ENCODE data around the gene GMDS.

Gene GMDS

DNA sequence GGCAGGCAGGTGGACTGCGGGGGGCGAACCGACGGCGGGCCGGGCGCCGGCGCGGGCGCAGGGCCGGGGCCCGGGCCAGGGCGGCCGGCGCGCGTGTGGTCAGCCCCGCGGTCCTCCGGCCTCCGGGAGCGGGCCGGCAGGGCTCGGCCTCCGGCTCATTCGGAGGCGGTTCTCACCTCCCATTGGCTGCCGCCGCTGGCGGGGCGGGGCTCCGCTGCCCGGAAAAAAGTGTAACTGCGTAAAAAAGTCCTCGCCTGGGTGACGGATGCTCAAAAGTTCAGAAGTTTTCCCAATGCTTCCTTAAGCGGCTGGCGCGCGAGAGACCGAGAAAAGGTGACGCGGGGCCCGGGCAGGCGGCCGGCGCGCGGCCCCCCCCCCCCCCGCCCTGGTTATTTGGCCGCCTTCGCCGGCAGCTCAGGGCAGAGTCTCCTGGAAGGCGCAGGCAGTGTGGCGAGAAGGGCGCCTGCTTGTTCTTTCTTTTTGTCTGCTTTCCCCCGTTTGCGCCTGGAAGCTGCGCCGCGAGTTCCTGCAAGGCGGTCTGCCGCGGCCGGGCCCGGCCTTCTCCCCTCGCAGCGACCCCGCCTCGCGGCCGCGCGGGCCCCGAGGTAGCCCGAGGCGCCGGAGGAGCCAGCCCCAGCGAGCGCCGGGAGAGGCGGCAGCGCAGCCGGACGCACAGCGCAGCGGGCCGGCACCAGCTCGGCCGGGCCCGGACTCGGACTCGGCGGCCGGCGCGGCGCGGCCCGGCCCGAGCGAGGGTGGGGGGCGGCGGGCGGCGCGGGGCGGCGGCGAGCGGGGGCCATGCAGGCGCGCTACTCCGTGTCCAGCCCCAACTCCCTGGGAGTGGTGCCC is 635.5 kb downstream of the GMDS start, which contains the start of gene FOXC1:
Gene FOXC1, plus strand, starts transcription at position 268 of the 849 bp plus-strand sequence. Its CDS starts 531 bp downstream, at position 799.
- peak; percentile 18 to 27 for DNase-seq (ENCODE audit: low read depth in 1 of 2, low spot score in 1 of 2)

- DNase-seq (ENCODE audit: low read depth in 1 of 2, low spot score in 1 of 2) = no peak
Observed at GRCh38 chr6:1609041-1609647, 636.3 kb downstream of the GMDS start.

- DNase-seq (ENCODE audit: low read depth in 1 of 2, low spot score in 1 of 2) = no peak
Observed at GRCh38 chr6:1608222-1609040, 637.0 kb downstream of the GMDS start.

- no peak for DNase-seq (ENCODE audit: low read depth in 1 of 2, low spot score in 1 of 2)
Observed at GRCh38 chr6:1607516-1608221, 637.7 kb downstream of the GMDS start.

GRCh38 chr6:1606780-1607515 is 638.5 kb downstream of the GMDS start:
- no peak for DNase-seq (ENCODE audit: low read depth in 1 of 2, low spot score in 1 of 2)

- DNase-seq (ENCODE audit: low read depth in 1 of 2, low spot score in 1 of 2) = no peak
Observed at GRCh38 chr6:1605893-1606779, 639.3 kb downstream of the GMDS start.

DNA sequence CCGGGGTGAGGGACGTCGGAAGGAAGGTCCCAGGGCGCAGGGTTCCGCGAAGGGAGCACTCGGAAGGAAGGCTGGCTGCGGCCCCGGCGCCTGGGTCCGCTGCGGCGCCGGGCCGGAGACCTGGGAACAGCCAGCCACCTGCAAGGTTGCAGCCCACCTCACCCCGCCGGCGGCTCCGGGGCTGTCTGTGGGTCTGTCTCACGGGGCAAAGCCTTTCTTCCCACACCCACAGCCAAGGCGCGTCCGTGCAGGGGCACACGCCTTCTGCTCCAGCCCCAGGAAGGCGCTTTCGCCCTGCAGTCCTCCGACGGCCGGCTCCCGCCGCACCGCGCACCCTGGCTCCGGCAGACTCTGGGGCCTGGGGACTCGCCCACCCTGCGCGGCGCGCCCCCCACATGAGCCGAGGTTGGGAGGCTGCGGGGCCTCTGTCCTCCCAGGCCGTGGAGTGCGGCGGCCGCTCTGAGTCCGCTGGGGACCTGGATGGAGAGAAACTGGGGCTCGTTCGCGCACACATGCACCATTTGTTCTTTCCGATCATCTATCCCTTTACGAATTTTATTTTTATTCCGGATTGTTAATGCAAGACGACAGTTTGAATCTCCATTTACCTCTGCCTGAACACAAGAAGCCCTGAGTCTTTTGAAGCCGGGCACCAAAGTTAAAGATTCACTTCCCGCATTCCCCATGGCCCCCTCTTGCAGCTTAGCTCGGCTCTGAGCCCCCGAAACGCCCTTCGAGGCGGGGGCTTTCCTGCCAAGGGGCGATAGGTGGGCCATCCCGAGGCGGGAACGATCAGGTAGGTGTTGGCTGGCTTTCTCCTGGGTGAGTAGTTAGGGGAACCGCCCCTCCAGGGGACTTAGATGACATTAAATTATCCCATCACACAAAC is 640.2 kb downstream of the GMDS start:
- DNase-seq (ENCODE audit: low read depth in 1 of 2, low spot score in 1 of 2) = no peak

DNA sequence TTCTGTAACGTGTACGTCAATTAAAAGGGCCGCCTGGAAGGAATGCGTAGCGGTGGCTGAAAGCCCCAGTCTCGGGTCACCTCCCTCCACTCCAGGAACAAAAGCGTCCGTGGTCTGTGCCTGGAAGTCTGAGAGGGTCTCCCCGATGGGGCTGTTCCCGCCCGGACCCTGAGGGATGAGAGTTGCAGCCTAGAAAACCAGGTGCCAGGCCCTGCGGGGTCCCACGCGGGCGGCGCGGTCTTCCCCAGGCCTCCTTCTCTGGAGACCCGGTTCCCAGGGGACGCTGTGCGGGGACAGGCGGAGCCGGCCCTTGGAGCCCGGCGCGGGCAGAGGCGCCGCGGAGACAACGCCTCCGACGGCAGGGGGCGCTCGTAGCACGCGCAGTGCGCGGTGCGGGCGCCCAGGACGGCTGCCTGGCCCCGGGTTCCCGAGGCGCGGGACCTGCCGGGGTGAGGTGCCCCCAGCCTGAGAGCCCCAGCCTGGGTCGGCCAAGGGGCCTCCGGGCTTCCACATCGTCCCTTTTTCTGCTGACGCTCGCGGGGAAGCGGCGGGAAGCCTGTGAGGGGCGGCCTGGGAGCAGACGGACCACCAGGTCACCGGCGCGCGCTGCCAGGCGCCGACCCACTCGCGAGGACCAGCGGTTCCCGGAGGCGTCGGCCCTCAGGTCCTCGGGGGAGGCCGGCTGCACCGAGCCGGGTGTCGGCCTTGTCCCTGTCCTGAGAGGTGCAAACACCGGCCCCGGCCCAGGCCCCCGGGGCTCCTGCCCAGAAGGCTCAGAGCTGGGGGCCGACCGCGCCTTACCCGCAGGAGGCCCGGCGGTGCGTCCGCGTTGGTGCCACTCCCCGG is 641.0 kb downstream of the GMDS start:
- DNase-seq (ENCODE audit: low read depth in 1 of 2, low spot score in 1 of 2) = peak; percentile 49 to 58

GRCh38 chr6:1603708-1604107 is 641.7 kb downstream of the GMDS start:
- no peak for DNase-seq (ENCODE audit: low read depth in 1 of 2, low spot score in 1 of 2)

GRCh38 chr6:1602049-1602713 is 643.2 kb downstream of the GMDS start:
- no peak for DNase-seq (ENCODE audit: low read depth in 1 of 2, low spot score in 1 of 2)

DNA sequence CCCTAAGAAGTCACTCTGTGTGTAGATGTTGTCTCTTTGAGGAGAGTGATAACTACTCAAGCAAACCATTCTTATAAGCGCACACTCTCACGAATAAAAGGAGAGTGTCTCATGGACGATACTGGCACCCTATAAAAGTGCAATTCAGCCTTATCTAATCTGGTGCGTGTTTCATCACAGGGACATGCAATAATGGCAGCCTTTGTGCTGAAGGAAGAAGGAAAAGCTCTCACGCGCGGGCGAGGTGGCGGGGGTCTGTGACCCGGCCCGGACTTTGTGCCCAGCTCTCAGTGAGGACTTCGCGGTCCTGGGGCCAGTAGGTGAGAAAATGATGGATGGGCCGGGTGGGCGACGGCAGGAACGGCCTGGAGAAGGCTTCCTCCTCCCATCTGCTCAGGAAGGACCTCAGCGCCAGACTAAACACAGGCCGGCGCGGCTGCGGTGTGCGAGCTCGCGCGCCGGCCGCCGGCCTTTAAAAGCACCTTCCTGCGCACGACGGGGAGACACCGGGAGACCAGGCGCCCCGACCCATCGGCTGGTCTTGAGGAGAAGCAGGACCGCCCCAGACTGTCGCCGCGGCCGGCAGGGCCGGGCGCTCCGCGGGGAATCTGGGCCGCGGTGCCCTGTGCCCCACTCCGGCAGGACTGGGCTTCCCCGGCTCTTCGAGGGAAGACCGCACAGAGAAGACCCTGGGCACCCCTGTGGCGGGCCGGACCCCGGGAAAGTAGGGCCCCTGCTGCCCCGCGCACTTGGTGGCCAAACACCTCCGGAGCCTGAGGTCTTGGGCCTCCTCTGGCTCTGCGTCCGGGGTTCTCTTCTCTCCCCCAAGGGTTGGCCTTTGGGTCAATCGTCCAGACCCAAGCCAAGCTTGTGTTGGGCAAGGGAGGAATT is 644.0 kb downstream of the GMDS start:
- DNase-seq (ENCODE audit: low read depth in 1 of 2, low spot score in 1 of 2) = no peak

GRCh38 chr6:1600764-1601157 is 644.6 kb downstream of the GMDS start:
- DNase-seq (ENCODE audit: low read depth in 1 of 2, low spot score in 1 of 2) = no peak

GRCh38 chr6:1600063-1600763 is 645.2 kb downstream of the GMDS start:
- DNase-seq (ENCODE audit: low read depth in 1 of 2, low spot score in 1 of 2) = no peak

- no peak for DNase-seq (ENCODE audit: low read depth in 1 of 2, low spot score in 1 of 2)
Observed at GRCh38 chr6:1599469-1599868, 645.9 kb downstream of the GMDS start.

- DNase-seq (ENCODE audit: low read depth in 1 of 2, low spot score in 1 of 2) = no peak
Observed at GRCh38 chr6:1598886-1599285, 646.5 kb downstream of the GMDS start.
